GM20431 (cell line): ENCODE data around the gene SWI5.
"Not testable (repeated sequence)": the region's sequence is repeated elsewhere in the genome, so short reads cannot be mapped to it uniquely, and the experiment has no call there.

ENCODE experiments used
- in situ Hi-C: fragments of 300-500 bp; cut with MseI, MboI; formaldehyde crosslinking; loops from one replicate; pipeline ENCODE4 v1.15.0; 2020; ENCODE audit warnings: low sequenced_read_pairs; ENCODE audit not compliant: unreplicated experiment

Gene SWI5

GRCh38 chr9:128276008-128276573, at the start of gene SWI5:
SWI5 (plus strand) TSS chr9:128276276.
- in situ Hi-C loops: no loop called here

- in situ Hi-C loops: no loop called here
Observed at GRCh38 chr9:128226412-128226801, 49.7 kb upstream of the SWI5 start.

GRCh38 chr9:128230897-128231296, 45.2 kb upstream of the SWI5 start:
- in situ Hi-C loops: not testable (repeated sequence)

- in situ Hi-C loops: no loop called here
Observed at GRCh38 chr9:128231638-128232527, 44.2 kb upstream of the SWI5 start.

- in situ Hi-C loops: no loop called here
Observed at GRCh38 chr9:128232528-128233428, 43.3 kb upstream of the SWI5 start.

- in situ Hi-C loops: no loop called here
Observed at GRCh38 chr9:128233817-128234406, 42.2 kb upstream of the SWI5 start.

GRCh38 chr9:128242124-128242523, 34.0 kb upstream of the SWI5 start:
- in situ Hi-C loops: no loop called here

- in situ Hi-C loops: no loop called here
Observed at GRCh38 chr9:128242828-128243214, 33.3 kb upstream of the SWI5 start.

- in situ Hi-C loops: no loop called here
Observed at GRCh38 chr9:128243215-128244018, 32.7 kb upstream of the SWI5 start.

- in situ Hi-C loops: no loop called here
Observed at GRCh38 chr9:128244091-128244836, 31.8 kb upstream of the SWI5 start.

GRCh38 chr9:128244837-128245231, 31.2 kb upstream of the SWI5 start:
- in situ Hi-C loops: no loop called here

- in situ Hi-C loops: no loop called here
Observed at GRCh38 chr9:128245421-128246151, 30.5 kb upstream of the SWI5 start.

- in situ Hi-C loops: no loop called here
Observed at GRCh38 chr9:128246471-128246870, 29.6 kb upstream of the SWI5 start.

GRCh38 chr9:128247226-128247803, 28.8 kb upstream of the SWI5 start:
- in situ Hi-C loops: no loop called here

GRCh38 chr9:128249558-128249907, 26.5 kb upstream of the SWI5 start:
- in situ Hi-C loops: no loop called here

GRCh38 chr9:128249908-128250838, 25.9 kb upstream of the SWI5 start:
- in situ Hi-C loops: no loop called here
